GM12872 (cell line): Measurements from ENCODE around the gene EMX1.

Source experiments
- CTCF ChIP-seq: IDR thresholded peaks from 3 replicates; pipeline ENCODE4 v1.5.1; 2011; ENCODE audit warnings: low read depth, mild to moderate bottlenecking, low read length, moderate library complexity; ENCODE audit not compliant: insufficient read depth

EMX1 gene

GRCh38 chr2:72927619-72928550, 10.6 kb downstream of the EMX1 start:
- TF ChIP-seq CTCF: no peak

- no peak for TF ChIP-seq CTCF
These were observed 11.7 kb downstream of the EMX1 start for GRCh38 chr2:72929010-72929409.

GRCh38 chr2:72931280-72931910, 14.1 kb downstream of the EMX1 start:
- no peak for TF ChIP-seq CTCF

DNA sequence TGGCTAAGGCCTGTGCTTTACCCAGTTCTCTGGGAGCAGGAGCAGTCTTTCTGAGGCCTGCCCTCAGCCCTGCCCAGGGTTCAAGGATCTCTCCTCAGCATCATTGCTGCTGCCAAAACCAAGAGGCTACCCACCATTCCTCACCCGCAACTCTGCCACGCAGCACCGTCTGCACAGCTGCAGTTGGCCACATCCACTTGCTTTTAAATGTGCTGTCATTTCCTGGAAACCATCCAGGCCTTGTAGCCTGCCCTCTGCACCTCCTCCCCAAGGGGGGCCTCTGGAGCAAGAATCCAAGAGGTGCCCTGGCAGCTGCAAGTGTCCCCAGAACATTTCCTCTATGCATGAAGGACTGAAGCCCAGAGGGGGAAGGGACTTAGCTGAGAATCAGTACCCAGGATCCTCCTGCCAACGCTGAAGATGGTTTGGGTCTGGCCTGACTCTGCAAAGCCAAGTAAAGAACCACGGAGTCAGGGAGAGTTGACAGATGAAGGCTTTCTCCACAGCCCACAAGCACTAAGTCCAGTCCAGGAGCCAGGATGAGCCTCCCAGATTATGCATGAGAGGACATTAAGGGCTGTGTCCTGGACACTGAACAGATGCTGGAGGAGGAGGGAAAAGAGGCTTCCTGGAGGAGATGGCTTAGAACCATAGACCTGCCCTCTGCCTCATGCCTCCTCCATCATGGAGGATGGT, 14.9 kb downstream of the EMX1 start:
- no peak for TF ChIP-seq CTCF

GRCh38 chr2:72932805-72933204, 15.5 kb downstream of the EMX1 start:
- no peak for TF ChIP-seq CTCF

- no peak for TF ChIP-seq CTCF
These were observed 15.9 kb downstream of the EMX1 start for GRCh38 chr2:72933207-72933606.

DNA sequence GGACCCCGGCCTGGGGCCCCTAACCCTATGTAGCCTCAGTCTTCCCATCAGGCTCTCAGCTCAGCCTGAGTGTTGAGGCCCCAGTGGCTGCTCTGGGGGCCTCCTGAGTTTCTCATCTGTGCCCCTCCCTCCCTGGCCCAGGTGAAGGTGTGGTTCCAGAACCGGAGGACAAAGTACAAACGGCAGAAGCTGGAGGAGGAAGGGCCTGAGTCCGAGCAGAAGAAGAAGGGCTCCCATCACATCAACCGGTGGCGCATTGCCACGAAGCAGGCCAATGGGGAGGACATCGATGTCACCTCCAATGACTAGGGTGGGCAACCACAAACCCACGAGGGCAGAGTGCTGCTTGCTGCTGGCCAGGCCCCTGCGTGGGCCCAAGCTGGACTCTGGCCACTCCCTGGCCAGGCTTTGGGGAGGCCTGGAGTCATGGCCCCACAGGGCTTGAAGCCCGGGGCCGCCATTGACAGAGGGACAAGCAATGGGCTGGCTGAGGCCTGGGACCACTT, 16.4 kb downstream of the EMX1 start:
- no peak for TF ChIP-seq CTCF
